ENCODE measurements around the gene IFITM2.

IFITM2 gene

DNA sequence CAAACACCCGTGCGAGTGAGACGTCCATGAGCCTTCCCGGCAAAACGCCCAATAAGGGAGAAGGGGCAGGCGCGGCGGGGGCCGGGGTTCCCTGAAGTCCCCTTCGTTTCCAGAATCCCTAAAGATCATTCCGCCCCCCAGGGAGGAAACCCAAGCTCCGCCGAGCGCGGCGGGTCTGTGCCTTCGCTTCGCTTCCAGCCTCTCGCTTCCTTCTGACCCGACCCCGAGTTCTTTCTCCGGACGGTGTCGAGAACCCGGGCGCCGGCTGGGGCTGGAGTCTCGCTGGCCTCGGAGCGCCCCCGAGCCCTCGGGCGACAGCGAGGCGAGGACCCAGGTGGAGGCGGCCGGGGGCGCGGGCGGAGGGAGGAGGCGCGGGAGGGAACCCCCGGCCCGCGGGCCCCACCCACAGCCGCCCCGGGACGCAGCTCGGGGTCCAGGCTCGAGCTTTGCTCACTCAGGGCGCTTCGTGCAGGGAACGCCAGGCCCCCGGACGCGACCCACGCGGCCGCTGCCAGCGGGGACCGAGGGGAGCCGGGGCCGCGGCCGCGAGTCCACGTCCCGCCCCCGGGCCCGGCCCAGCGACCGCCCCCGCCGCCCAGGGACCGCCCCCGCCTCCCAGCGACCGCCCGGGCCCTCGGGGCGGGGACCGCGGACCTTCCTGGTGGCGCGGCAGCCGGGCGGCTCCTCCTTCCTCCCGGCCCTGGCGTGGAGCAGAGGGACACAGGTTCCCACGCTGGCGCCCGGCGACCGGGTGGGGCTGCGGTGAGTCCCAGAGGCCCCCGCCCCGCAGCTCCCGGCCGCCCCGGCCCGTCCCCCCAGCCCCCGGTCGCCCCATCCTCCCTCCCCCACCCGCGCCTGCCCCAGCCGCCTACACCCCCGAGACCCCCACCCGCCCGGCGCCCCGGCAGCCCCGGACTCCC lies 18.9 kb upstream of the IFITM2 start, which contains the start of gene PGGHG:
PGGHG (plus strand) TSS at position 649 of the 920 bp plus-strand sequence. CDS start 691 bp downstream, outside the sequence.
- Histone ChIP-seq H3K36me3 (replicated peaks) (no peaks in the 10 kb centered on the region), H3K27ac (no peak within 1 kb of the TSS), H3K27me3 (replicated peaks) (peaks cover 4% of the 10 kb centered on the region), H3K4me3 (ENCODE audit: low read depth, low read length) (peak within 1 kb of the TSS; percentile 50)
- in situ Hi-C loops (cut with HindIII; ENCODE audit: low pct_ligation_motif_present, low sequenced_read_pairs): no loop called here
- TF ChIP-seq, protein P1, sequence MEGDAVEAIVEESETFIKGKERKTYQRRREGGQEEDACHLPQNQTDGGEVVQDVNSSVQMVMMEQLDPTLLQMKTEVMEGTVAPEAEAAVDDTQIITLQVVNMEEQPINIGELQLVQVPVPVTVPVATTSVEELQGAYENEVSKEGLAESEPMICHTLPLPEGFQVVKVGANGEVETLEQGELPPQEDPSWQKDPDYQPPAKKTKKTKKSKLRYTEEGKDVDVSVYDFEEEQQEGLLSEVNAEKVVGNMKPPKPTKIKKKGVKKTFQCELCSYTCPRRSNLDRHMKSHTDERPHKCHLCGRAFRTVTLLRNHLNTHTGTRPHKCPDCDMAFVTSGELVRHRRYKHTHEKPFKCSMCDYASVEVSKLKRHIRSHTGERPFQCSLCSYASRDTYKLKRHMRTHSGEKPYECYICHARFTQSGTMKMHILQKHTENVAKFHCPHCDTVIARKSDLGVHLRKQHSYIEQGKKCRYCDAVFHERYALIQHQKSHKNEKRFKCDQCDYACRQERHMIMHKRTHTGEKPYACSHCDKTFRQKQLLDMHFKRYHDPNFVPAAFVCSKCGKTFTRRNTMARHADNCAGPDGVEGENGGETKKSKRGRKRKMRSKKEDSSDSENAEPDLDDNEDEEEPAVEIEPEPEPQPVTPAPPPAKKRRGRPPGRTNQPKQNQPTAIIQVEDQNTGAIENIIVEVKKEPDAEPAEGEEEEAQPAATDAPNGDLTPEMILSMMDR (IDR thresholded peaks at IDR 0.05; ENCODE audit: low read depth, low read length, missing control alignments): no peak
- no peak for DNase-seq

DNA sequence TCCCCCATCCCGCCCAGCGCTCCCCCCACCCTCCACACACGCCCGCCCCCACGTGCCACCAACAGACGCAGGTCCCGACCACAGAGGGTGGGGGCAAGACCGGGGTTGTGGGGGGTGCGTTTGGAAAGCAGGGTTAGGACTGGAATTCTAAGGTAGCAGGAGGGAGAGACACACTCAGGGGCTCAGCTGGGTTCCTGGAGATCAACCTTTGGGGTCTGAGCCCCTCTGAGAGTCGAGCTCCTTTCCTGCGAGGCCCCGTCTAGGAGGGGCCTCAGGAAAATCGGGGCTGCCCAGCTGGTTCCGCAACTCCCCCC lies 18.3 kb upstream of the IFITM2 start:
- peaks cover 4% of the 10 kb centered on the region for H3K27me3 ChIP-seq (replicated peaks)
- no peaks in the 10 kb centered on the region for H3K36me3 ChIP-seq (replicated peaks)
- peak overlapping the region; percentile 34 for H3K4me3 ChIP-seq (ENCODE audit: low read depth, low read length)
- no peak overlapping the region for H3K27ac ChIP-seq
- no peak for DNase-seq
- TF ChIP-seq, protein P1 (IDR thresholded peaks at IDR 0.05; ENCODE audit: low read depth, low read length, missing control alignments): no peak
- in situ Hi-C loops (cut with HindIII; ENCODE audit: low pct_ligation_motif_present, low sequenced_read_pairs): no loop called here

DNA sequence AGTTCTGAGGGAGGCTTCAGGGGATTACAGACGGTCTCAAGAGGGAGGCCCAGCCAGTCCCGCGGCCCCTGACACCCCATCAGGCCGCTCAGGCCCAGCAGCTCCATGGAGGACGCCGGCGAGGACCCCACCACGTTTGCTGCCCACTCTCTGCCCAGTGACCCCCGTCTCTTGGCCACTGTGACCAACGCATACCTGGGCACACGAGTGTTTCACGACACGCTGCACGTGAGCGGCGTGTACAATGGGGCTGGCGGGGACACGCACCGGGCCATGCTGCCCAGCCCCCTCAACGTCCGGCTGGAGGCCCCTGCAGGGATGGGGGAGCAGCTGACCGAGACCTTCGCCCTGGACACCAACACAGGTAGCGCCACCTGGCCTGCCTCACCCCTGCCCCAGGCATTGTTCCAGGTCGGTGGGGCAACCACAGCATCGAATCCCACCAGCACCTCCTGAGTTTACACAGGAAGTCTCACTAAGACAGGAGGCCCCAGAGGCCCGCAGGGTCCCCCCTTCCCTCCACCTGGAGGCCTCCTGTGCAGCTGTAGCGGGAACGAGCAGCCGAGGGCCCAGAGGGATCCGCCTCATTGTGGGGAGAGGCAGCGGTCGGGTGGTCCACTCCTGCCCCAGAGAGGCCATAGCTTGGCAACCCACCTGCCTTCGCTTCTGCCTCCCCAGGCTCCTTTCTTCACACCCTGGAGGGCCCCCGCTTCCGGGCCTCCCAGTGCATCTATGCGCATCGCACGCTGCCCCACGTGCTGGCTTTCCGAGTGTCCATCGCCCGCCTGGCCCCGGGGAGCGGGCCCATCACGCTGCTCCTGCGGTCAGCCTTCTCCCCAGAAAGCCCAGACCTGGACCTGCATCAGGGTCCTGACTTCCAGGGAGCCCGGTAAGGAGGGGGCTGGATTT lies 17.6 kb upstream of the IFITM2 start:
- in situ Hi-C loops (cut with HindIII; ENCODE audit: low pct_ligation_motif_present, low sequenced_read_pairs): no loop called here
- TF ChIP-seq, protein P1 (IDR thresholded peaks at IDR 0.05; ENCODE audit: low read depth, low read length, missing control alignments): no peak
- Histone ChIP-seq H3K4me3 (ENCODE audit: low read depth, low read length) (peak overlapping the region; percentile 34), H3K27me3 (replicated peaks) (peaks cover 4% of the 10 kb centered on the region), H3K27ac (no peak overlapping the region), H3K36me3 (replicated peaks) (no peaks in the 10 kb centered on the region)
- DNase-seq: no peak

DNA sequence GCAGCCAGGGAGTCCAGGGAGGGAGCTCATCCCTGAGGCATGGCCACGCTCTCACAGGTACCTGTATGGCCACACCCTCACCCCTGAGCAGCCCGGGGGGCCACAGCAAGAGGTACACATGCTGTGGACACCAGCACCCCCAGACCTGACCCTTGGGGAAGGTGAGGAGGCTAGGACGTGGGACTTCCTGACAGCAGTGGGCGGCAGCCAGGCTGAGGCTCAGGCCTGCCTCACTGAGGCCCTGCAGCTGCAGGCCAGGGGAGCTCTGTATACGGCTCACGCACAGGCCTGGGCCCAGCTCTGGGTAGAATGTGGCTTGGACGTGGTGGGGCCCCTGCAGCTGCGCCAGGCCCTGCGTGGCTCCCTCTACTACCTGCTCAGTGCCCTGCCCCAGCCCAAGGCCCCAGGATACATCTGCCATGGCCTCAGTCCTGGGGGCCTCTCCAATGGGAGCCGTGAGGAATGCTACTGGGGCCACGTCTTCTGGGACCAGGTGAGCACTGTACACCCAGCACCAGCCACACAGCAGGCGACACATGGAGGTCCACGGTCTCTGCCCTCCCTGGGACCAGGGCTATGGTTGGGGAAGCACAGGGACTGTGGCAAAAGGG lies 16.9 kb upstream of the IFITM2 start:
- peaks cover 4% of the 10 kb centered on the region for H3K27me3 ChIP-seq (replicated peaks)
- H3K4me3 ChIP-seq (ENCODE audit: low read depth, low read length): no peak overlapping the region
- H3K36me3 ChIP-seq (replicated peaks): no peaks in the 10 kb centered on the region
- in situ Hi-C loops (cut with HindIII; ENCODE audit: low pct_ligation_motif_present, low sequenced_read_pairs): no loop called here
- TF ChIP-seq, protein P1 (IDR thresholded peaks at IDR 0.05; ENCODE audit: low read depth, low read length, missing control alignments): no peak
- H3K27ac ChIP-seq: no peak overlapping the region
- DNase-seq: no peak

DNA sequence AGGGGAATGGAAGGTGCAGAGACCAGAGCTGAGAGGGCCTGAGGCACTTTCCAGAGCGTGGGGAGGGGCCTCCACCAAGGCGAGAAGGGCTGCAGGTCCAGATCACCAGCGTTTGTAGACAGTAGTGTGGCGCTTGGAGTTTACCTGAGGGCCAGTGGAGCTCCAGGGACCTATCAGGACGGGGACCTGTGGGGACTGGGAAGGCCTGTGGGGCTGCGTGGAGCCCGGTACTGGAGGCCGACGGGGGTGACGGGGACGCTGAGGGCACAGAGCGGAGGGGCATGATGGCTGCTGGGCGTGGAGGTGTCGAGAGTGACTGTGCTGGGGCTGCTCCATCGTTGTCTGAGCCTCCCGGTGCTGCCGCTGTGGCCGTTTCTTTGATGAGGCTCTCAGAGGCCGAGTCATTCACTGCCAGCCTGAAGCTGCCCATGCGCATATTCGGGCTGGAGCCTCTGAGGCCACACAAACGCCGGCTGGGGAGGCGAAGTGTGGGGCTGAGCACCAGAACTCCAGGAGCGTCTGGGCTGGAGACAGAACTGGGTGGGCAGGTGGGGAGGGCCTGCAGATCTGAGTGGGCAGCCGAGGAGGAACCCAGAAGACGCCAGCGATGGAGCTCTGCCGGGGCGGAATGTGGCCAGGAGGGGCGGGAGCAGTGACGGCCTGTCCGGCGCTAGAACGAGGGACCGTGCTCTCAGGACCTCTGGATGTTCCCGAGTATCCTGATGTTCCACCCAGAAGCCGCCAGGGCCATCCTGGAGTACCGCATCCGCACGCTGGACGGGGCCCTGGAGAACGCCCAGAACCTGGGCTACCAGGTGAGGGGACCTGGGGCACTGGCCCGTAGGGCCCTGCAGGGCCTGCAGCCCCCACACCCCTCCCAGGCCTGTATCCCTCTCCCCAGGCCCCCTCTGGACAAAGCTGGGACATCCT lies 16.1 kb upstream of the IFITM2 start:
- no peaks in the 10 kb centered on the region for H3K36me3 ChIP-seq (replicated peaks)
- TF ChIP-seq, protein P1 (IDR thresholded peaks at IDR 0.05; ENCODE audit: low read depth, low read length, missing control alignments): no peak
- peaks cover 4% of the 10 kb centered on the region for H3K27me3 ChIP-seq (replicated peaks)
- DNase-seq: no peak
- no peak overlapping the region for H3K27ac ChIP-seq
- in situ Hi-C loops (cut with HindIII; ENCODE audit: low pct_ligation_motif_present, low sequenced_read_pairs): no loop called here
- no peak overlapping the region for H3K4me3 ChIP-seq (ENCODE audit: low read depth, low read length)

All from brain microvascular endothelial cell (primary cell).